Measurements from ENCODE around the gene LTBP4.

The LTBP4 gene

DNA sequence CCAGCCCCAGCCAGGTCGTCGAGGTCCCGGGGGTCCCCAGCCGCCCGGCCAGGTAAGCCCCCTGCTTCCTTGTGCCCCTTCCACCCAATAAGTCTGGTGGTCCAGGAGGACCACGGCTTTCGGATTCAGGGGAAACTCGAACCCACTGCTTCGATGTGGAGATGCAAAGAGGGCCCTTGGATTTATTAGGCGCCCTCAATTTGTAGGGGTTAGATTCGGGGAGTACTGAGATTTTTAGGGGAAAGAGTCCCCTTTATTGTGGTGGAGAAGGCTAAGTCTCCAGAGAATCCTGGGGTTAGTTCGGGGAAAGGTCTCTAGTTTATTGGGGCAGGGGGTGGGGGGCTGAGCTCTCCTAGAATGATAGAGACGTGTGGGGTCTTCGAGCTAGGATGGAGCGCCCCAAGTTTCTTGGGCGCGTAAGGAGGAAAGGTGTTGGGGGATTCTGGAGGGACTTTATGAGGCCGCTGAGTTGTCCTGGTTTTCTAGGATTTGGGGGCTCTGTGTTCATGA, 3.8 kb upstream of the LTBP4 start:
- DNase-seq (ENCODE audit: low read depth in 2 of 2) = no peak

DNA sequence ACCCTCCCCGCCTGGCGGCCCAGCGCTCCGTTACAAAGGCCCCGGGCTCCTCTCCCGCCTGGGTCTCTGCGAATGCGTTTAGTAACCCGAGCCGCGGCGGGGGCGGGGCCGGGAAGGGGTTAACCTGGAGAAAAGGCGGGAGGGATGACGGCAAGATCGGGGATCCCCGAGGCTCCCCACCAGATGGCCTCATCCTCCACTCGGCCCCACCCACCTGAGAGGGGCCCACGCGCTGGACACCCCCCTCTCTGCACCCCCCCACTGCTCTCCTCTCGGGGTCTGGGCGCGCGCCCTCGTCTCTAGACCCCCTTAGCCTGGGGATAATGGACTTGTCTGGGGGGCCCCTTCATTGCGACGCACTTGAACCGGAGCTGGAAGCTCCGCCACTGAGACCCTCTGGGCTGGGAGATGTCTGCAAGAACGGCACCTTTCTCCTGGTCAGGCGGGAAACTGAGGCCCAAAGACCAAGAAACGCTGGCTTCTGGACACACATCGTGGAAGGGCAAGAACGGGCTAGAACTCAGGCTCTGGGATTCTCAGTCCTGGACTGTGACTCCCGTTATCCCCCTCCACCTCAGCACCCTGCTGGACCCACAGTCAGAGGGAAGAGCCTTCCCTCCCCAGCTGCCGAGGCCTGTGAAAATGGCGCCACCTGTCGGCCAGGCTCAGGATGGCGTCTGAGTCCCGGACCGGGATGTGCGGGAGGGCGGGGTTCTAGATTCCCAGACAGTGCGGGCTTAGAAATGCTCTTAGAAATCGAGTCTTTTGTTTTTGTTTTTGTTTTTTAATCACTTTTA, 2.9 kb upstream of the LTBP4 start:
- peak; percentile 57 to 59 for DNase-seq (ENCODE audit: low read depth in 2 of 2)

DNA sequence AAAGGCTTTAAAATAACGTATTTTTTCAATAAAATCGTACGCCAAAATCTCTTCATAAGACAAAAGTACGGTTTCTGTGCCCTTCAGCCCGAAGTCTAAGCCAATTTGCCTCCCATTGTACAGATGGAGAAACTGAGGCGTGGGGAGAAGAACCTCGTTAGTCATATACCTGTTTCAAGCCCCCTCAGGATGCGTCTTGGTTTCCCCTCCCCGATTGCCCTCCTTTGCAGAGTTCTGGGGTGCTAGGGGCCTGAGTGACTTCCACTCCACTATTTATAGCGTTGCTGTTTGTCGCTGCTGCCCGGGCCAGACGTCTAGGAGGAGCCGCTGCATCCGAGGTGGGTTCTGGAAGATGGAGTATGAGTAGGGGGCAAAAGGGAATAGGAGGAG, 2.3 kb upstream of the LTBP4 start:
- DNase-seq (ENCODE audit: low read depth in 2 of 2) = no peak

DNA sequence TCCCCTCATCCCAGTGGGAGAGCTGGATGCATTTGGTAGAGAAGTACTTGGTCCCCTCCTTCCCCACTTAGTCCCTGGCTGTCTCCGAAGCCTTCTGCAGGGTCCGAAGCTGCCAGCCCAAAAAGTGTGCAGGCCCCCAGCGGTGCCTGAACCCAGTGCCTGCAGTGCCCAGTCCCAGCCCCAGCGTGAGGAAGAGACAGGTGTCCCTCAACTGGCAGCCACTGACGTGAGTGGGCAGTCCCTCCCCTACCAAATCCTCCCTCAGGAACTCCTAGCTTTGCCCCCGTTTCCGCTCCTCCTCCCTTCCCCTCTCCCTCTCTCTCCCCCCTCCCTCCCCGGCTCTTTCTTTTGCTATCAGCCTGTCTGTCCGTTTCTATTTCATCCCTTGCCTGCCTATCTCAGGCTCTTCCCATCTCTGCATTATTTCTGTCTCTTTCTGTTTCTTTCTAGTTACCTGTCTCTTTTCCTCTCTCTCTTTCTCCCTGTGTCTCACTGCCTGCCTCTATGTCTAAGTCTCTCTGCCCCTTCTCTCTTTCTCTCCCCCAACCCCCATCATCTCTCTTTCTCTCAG, 1.8 kb upstream of the LTBP4 start:
- no peak for DNase-seq (ENCODE audit: low read depth in 2 of 2)

DNA sequence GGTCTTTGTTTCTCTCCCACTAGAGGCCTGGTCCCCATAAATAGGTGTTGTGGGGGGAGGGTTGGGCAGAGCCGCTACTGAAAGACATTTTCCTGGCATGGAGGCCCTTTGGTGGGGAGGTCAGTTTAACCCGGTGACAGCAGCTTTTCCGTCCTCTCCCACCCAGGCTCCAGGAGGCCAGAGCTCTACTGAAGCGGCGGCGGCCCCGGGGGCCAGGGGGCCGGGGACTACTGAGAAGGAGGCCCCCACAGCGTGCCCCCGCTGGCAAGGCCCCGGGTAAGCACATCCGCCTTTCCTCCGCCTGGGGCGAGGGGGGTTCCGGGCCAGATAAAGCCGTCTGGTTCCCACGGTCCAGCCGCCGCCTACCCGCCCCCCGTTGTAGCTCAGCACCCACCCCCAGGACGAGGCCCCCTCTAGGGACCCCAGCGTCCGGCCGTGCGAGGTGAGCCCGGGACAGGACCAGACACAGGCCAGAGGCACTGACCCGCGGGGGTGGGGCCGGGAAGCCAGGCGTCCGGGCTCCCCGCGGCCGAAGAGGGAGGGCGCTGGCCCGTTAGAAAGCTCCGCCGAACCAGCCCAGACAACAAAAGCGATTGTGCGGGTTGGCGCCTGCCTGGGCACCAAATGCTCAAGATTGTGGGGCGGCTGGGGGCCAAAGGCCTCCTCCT, 1.1 kb upstream of the LTBP4 start:
- DNase-seq (ENCODE audit: low read depth in 2 of 2) = no peak

DNA sequence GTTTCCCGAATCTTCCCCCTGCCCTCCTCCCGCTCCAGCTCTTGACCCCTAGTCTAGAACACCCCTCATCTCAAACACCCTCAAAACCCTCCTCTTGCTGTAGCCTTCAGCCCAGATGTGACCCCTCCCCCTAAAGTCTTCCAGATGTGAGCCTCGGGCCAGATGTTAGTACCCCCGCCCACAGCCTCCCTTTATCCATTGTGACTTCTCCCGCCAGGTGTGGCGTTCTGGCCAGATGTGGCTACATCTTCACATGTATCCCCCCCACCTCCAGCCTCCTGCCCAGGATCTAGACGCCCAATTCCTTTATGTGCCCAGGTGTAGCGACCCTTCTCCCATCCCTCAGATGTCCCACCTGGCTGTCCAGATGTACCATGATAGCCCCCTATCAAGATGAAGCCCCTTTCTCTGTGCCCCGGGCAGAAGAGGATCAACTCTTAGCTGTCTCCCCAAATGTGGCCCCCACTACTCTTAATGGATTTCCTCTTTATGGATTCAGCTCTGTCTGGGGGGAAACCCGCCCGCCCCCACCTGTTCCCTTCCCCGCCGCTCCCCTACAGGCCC, 517 bp upstream of the LTBP4 start:
- no peak for DNase-seq (ENCODE audit: low read depth in 2 of 2)

DNA sequence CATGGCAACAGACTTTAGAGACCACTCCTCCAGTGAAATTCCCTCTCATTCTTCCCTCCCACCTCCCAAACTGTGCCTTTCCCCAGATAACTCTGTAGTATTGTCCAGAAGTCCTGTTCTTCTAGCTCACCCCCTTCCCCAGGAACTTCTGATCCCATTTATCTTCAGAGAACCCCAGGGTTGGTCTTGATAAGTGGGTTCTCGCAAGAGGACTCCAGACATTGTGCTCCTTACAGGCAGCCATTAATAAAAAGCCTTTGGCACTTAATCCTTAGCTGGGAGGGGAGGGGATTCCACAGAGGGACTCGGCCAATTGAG, 1.9 kb downstream of the LTBP4 start:
- no peak for DNase-seq (ENCODE audit: low read depth in 2 of 2)

DNA sequence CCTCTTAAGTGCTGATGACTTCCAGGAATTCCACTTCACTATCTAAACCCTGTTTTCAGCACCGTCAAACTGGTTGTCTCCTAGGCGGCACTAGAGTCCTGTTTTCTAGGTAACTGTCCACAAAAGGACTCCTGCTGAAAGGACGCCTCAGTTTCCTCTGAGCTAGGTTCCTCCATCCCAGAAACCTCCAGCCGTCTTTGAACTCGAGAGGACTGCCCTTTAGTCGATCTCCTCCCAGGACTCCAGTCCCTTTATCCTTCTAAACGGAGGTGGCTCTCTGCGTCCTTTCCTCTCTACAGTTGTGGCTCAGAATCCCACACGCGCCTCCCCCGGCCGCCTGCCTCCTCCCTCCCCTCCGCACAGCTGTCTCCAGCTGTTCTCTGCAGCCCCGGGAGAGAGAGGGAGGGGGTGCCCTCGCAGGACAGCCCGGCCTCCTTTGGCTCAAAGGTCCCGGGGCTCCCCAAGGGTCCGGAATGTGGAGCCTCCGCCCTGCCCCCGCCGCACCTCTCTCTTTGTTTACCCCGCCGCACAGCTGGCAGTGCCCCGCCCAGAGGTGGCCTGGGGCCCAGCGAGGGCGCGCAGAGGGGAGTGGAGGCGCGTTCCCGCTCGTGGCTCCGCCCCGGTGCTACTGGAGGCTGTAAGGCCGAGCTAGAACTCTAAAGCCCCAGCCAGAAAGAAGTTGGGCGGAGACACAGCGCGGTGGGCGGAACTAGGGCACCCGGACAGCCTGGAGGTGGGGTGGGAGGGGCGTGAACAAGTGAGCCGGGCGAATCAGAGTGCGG, 2.4 kb downstream of the LTBP4 start:
- peak; percentile 90 to 96 for DNase-seq (ENCODE audit: low read depth in 2 of 2)

DNA sequence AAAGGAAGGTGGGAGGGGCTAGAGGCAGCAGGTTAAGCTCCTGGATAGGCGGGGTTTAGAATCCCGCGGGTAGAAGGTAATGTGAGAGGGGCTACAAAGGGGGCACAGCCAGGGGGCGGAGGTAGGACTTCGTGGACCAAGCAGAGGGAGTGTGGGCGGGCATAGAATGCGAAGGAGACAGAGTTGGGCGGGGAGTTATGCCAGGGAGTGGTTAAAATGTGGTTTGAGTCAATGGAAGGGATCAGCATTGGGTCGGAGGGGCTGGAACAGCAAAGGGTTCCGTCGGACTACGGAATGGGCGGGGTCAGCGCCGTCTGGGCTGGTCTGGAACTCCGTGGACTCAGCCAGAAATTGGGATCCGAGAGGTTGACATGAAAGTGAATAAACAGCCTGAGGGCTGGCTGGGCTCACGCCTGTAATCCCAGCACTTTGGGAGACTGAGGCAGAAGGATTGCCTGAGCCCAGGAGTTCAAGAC, 3.0 kb downstream of the LTBP4 start:
- DNase-seq (ENCODE audit: low read depth in 2 of 2) = no peak

DNA sequence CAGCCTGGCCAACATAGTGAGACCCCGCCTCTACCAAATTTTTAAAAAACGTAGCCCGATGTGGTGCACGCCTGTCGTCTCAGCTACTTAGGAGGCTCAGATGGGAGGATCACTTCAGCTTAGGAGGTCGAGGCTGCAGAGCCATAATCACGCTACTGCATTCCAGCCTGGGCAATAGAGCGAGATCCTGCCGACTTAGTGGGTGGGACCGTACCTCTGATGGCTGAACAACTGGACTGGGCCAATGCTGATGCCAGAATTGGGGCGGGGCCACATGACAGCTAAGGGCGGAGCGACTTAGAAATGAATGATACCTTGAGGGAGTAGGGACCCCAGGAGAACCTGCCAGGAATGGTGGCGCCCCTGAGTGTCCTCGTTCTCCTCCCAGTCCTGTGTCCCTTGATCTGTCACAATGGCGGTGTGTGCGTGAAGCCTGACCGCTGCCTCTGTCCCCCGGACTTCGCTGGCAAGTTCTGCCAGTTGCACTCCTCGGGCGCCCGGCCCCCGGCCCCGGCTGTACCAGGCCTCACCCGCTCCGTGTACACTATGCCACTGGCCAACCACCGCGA, 3.6 kb downstream of the LTBP4 start:
- DNase-seq (ENCODE audit: low read depth in 2 of 2) = no peak

DNA sequence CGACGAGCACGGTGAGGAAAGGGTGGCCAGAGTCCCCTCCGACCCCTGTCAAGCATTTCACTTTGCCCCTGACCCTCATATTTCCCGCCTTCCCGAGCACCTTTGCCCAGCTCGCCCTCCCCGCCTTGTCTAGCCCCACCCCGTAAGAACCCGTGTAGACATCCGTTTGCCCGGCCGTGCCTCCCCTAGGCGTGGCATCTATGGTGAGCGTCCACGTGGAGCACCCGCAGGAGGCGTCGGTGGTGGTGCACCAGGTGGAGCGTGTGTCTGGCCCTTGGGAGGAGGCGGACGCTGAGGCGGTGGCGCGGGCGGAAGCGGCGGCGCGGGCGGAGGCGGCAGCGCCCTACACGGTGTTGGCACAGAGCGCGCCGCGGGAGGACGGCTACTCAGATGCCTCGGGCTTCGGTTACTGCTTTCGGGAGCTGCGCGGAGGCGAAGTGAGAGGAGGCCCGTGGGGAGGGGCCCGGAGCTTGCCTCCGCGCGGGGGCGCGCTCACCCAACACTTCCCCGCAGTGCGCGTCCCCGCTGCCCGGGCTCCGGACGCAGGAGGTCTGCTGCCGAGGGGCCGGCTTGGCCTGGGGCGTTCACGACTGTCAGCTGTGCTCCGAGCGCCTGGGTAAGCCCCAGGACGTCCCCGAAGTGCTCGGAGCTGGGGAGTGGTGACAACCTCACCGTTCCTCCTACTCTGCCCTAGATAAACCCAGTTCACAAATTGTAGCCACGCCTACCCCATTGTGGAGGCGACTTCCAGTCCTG, 4.2 kb downstream of the LTBP4 start:
- DNase-seq (ENCODE audit: low read depth in 2 of 2) = peak; percentile 78 to 81

DNA sequence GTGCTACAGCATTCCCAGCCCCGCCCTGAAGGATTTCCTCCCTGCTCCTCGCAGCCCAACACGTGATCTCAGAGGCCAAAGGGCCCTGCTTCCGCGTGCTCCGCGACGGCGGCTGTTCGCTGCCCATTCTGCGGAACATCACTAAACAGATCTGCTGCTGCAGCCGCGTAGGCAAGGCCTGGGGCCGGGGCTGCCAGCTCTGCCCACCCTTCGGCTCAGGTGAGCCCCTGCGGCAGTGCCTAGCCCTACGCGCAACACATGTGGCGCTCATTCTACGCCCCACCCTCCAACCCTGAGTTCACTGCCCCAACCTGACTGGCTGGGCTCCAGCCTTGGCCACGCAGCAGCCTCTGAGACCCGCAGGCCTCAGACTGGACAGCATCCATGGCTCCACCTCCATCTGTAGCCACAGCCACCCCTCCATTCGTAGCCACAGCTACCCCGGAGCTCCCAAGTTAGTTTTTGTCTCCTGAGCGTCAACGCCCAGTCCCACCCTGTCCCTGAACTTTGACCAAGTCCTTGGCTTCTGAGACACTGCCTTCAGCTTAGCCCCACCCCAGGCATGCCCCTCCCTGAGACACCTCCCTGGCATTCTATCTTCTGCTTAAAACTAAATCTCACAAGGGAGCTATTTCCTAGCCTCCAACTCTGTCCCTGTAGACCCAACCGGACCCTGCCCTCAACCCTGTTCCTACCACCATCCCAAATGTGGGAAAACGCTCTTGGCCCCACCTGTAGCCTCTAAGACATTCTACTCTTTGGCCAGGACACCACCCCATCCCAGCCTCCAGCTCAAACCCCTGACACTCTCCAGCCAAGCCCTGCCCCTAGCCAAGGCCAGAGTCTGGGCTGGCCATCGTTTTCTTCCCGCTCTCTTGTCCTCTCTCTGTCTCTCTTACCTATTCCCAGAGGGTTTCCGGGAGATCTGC, 6.4 kb downstream of the LTBP4 start:
- no peak for DNase-seq (ENCODE audit: low read depth in 2 of 2)

DNA sequence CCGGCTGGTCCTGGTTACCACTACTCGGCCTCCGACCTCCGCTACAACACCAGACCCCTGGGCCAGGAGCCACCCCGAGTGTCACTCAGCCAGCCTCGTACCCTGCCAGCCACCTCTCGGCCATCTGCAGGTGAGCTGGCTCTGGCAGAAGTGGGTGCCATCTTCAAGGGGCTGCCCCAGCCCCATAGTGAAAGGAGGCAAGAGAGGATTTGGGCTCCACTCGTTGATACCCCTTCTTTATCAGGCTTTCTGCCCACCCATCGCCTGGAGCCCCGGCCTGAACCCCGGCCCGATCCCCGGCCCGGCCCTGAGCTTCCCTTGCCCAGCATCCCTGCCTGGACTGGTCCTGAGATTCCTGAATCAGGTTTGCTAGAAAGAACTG, 7.1 kb downstream of the LTBP4 start:
- DNase-seq (ENCODE audit: low read depth in 2 of 2) = no peak

DNA sequence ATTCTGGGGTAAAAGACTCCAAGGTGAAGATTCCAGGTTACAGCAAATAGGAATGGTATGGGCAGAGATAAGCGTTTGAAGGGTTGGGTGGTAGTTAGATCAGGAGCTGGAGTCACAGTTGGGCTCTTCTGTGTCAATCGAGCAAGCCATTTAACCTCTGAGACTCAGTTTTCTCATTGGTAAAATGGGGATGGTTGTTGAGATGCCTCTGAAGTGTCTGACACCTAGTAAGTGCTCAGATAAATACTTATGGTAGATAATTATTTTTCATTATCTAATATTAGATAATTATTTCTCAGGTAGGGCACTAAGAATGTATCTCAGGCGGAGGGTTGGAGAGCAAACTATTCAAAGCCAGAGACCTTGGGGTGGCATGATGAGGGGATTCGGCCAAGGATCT, 7.8 kb downstream of the LTBP4 start:
- DNase-seq (ENCODE audit: low read depth in 2 of 2) = no peak

DNA sequence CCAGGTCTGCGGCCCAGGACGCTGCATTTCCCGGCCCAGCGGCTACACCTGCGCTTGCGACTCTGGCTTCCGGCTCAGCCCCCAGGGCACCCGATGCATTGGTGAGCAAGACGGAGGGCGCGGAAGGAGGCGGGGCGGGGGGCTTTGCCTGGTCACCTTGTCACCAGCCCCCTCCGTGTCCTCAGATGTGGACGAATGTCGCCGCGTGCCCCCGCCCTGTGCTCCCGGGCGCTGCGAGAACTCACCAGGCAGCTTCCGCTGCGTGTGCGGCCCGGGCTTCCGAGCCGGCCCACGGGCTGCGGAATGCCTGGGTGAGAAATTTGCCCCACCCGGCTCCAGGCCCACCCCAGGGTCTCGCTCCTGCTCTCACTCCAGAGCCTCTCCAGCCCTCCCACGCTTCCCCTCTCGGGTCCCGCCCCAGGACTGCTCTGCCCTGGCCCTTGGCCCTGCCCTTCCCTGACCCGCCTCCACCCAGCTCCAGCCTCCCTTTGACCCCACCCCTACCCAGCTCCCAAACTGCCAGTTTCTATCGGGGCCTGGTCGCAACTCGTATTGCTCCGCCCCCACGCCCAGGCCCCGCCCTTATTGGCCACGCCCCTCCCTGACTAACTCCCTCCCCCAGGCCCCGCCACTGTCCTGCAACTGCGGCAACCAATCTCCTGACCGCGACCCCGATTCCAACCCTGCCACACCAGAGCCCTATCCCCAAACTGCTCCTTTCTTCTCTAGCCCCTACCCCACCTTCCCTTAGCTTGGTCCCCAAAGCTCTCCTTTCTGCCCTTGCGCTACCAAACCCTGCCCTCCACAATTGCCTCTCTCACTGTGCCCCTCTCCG, 8.6 kb downstream of the LTBP4 start:
- peak; percentile 76 for DNase-seq (ENCODE audit: low read depth in 2 of 2)

DNA sequence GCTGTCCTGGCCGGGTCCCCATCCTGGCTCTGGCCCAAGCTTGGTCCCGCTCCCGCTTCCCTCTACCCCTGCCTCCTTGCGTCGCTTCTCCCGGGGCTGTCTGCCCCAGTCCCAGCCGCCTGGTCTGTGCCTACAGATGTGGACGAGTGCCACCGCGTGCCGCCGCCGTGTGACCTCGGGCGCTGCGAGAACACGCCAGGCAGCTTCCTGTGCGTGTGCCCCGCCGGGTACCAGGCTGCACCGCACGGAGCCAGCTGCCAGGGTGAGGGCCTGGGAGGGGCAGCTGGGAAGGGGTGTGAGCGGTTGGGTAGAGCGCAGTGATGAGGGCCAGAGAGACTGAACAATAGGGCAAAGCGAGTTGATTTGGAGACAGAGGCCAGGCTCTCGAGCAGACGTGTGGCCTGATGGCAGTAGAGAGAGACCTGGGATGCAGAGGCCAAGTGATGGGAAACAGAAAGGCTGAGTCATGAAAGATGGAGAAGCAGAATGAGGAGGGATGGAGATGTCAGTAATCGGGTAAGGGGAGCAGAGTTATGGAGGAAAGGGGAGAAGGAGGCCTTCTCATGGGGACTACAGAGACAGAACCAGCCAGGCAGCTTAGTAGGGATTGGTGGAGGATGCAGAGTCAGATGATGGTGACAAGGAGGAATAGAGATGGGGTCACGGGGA, 9.4 kb downstream of the LTBP4 start:
- DNase-seq (ENCODE audit: low read depth in 2 of 2) = no peak

DNA sequence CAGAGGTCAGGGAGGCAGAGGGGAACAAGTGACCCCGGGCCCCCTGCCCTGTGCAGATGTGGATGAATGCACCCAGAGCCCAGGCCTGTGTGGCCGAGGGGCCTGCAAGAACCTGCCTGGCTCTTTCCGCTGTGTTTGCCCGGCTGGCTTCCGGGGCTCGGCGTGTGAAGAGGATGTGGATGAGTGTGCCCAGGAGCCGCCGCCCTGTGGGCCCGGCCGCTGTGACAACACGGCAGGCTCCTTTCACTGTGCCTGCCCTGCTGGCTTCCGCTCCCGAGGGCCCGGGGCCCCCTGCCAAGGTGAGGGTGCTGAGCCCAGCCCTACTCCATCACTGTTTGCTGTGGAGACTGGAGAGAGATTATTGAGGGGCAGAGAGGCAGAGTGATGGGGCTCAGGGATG, 9.9 kb downstream of the LTBP4 start:
- no peak for DNase-seq (ENCODE audit: low read depth in 2 of 2)
